HL-60 (cell line): Measurements from ENCODE around the gene NOTCH3.

Experiments used
- DNase-seq, 2 experiments: peaks; one replicate each; pipeline ENCODE4 v3.0.0-alpha.2; 2010 to 2020; ENCODE audit warnings: low read depth in 1 of 2, low spot score in 1 of 2
- H3K27ac ChIP-seq: fragments of 250-450 bp; sonication (Bioruptor Pico); replicated peaks from 2 replicates; pipeline ENCODE4 v1.5.1; 2020; ENCODE audit warnings: mild to moderate bottlenecking, moderate library complexity
- H3K27me3 ChIP-seq: fragments of 250-450 bp; sonication (Bioruptor Pico); 2 replicates; pipeline ENCODE4 v1.5.1; 2021; ENCODE audit warnings: mild to moderate bottlenecking, moderate library complexity; ENCODE audit not compliant: insufficient read depth, poor library complexity, severe bottlenecking
- H3K4me3 ChIP-seq: replicated peaks from 2 replicates; pipeline ENCODE4 v1.5.1; 2011; ENCODE audit warnings: mild to moderate bottlenecking, control low read depth, low read length; ENCODE audit not compliant: insufficient read depth
- GABPA ChIP-seq: IDR thresholded peaks from 2 replicates; pipeline ENCODE4 v1.6.1; 2012; ENCODE audit warnings: low read depth
- POLR2AphosphoS5 ChIP-seq: IDR thresholded peaks from 2 replicates; pipeline ENCODE4 v1.6.1; 2012; ENCODE audit warnings: low read depth
- REST ChIP-seq: IDR thresholded peaks from 2 replicates; pipeline ENCODE4 v1.6.1; 2012; ENCODE audit warnings: low read depth; ENCODE audit not compliant: insufficient replicate concordance
- SPI1 ChIP-seq: IDR thresholded peaks from 2 replicates; pipeline ENCODE4 v1.6.1; 2012; ENCODE audit warnings: low read depth, mild to moderate bottlenecking, borderline replicate concordance
- TF ChIP-seq, protein P1 (sequence below): IDR thresholded peaks from one replicate; pipeline ENCODE4 v1.5.1; 2011; ENCODE audit warnings: low read length, control low read depth, inconsistent platforms; ENCODE audit not compliant: insufficient read depth

Gene NOTCH3

DNA sequence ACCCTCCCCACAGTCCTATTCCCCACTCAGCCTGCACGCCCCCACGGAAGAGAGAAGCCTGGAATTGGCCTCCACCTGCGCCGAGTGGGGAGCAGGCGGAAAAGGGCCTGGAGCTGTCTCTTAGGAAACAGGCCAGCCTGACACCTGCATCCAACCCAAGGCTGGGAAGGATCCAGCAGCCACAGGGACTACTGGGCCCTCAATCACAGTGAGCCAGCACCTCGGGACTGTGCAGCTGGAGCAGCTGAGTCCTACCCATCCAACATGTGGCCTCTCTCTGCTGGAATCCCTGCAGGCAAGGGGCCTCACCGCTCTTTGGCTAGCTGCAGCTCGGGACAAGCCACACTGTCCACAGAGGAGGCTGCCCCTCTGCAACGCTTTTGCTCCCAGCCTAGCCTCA lies 39.7 kb upstream of the NOTCH3 start:
- Histone ChIP-seq H3K4me3 (no peak overlapping the region), H3K27me3 (no peaks in the 10 kb centered on the region), H3K27ac (no peak overlapping the region)
- DNase-seq, result no peak
- TF ChIP-seq POLR2AphosphoS5 (no peak), SPI1 (no peak), GABPA (no peak), REST (no peak)
- TF ChIP-seq, protein P1, sequence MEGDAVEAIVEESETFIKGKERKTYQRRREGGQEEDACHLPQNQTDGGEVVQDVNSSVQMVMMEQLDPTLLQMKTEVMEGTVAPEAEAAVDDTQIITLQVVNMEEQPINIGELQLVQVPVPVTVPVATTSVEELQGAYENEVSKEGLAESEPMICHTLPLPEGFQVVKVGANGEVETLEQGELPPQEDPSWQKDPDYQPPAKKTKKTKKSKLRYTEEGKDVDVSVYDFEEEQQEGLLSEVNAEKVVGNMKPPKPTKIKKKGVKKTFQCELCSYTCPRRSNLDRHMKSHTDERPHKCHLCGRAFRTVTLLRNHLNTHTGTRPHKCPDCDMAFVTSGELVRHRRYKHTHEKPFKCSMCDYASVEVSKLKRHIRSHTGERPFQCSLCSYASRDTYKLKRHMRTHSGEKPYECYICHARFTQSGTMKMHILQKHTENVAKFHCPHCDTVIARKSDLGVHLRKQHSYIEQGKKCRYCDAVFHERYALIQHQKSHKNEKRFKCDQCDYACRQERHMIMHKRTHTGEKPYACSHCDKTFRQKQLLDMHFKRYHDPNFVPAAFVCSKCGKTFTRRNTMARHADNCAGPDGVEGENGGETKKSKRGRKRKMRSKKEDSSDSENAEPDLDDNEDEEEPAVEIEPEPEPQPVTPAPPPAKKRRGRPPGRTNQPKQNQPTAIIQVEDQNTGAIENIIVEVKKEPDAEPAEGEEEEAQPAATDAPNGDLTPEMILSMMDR, result no peak

DNA sequence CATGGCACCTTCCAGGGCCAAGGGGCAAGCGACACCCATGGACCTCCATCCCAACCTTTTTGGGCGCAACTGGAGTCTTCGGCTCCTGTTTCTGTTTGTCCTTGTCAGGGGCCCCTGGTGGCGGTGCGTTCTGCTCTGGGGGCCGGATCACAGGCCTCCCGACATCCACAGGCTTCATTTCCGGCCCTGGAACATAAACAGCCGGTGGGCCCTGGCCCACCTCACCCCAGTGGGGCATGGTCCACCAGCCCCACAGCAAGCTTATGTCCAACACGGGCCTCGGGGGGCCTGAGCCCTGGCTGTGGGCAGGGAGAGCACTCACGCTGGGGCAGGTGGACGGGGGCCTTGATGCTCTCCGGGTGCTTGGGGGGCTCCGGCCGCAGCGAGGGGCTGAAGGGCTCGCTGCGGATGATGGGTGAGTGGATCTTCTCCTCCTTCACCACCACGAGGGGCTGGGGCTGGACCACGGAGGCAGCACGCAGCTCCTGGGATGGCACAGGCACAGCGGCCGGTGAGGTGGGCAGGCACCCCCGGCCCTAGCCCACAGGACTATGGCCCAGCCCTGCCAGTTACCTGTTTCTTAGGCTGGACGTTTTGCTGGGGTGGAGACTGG lies 38.6 kb upstream of the NOTCH3 start:
- Histone ChIP-seq H3K27ac (no peak overlapping the region), H3K27me3 (no peaks in the 10 kb centered on the region), H3K4me3 (no peak overlapping the region)
- no peak for DNase-seq
- TF ChIP-seq SPI1, result no peak
- no peak for TF ChIP-seq GABPA
- TF ChIP-seq POLR2AphosphoS5, result no peak
- TF ChIP-seq, protein P1, result no peak
- TF ChIP-seq REST, result no peak

DNA sequence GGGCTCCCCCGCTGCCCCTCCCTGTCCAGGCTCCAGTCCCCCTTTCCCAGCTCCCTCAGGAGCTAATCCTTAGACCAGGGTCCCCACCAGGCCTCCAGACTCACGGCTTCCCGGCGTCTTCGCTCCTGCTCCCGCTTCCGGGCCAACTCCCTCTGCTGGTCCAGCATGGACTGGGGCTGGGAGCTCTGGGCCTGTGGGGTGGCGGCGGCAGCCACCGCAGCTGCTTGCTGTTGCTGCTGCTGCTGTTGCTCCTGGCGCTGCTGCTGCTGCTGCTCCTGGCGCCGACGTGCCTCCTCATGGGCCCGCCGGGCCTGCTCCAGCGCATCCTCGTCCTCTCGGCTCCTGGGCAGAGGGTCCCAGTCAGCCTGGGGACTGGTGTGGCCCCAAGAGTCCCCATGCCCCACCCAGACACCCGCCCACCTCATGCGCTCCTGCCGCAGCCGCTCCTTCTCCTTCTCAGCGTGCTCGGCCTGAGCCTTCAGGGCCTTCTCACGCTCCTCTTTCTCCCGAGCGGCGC lies 37.9 kb upstream of the NOTCH3 start:
- H3K27me3 ChIP-seq, result no peaks in the 10 kb centered on the region
- no peak overlapping the region for H3K27ac ChIP-seq
- no peak overlapping the region for H3K4me3 ChIP-seq
- no peak for DNase-seq
- TF ChIP-seq GABPA, result no peak
- TF ChIP-seq REST, result no peak
- TF ChIP-seq, protein P1, result no peak
